Right cardiac atrium (tissue), 5 donors: ENCODE results near the gene SLC39A3. TPM values are rescaled to one million over a fixed set of nuclear protein-coding genes. Genes with fewer than 3 reads are reported as not detected.

Source experiments
- ATAC-seq, 2 donors: fragments of 200-7000 bp; cut with Tn5 transposase; one replicate each; pipeline versions ENCODE4 v1.8.0 to v1.9.1; 2020; ENCODE audit warnings: moderate library complexity in 2 of 2, mild to moderate bottlenecking in 1 of 2
- DNase-seq, 3 donors: peaks; one replicate each; pipeline ENCODE4 v3.0.0-alpha.2; 2020
- H3K27ac ChIP-seq: one replicate; pipeline ENCODE4 v1.5.1; 2013; ENCODE audit warnings: mild to moderate bottlenecking, low read length, control low read depth, moderate library complexity
- H3K27me3 ChIP-seq: one replicate; pipeline ENCODE4 v1.6.1; 2013; ENCODE audit not compliant: control insufficient read depth, insufficient read depth
- H3K4me1 ChIP-seq: one replicate; pipeline ENCODE4 v1.6.1; 2013; ENCODE audit warnings: low read length; ENCODE audit not compliant: control insufficient read depth, insufficient read depth
- H3K4me3 ChIP-seq: one replicate; pipeline ENCODE4 v1.5.1; 2013; ENCODE audit warnings: low read length, control low read depth
- H3K9me3 ChIP-seq: one replicate; pipeline ENCODE4 v1.6.1; 2013; ENCODE audit warnings: low read length; ENCODE audit not compliant: control insufficient read depth
- WGBS: extraction: QIAGEN DNeasy Blood & Tissue Kit; methylation state at CpG from one replicate; pipeline ENCODE4 v1.1.7; 2013; 5-methylcytosine and 5-hydroxymethylcytosine counted together
- intact Hi-C, 4 donors: fragments of 100-400 bp; cut with DNase I; formaldehyde crosslinking; loops; one replicate each; pipeline versions ENCODE4 v1.11.0 to v1.14.0; 2022 to 2023
- polyA plus RNA-seq: library from polyadenylated mRNA; stranded (reverse); fragments of 200-250 nt; gene quantifications from one replicate; pipeline ENCODE4 v1.2.3, GENCODE V29; 2013
- total RNA-seq, 4 donors: library from RNA; stranded (reverse); fragmentation: NEBNext Ultra II Directional; extraction: Animal tissue kit (Norgen Biotek cat#: 25700); gene quantifications; one replicate each; pipeline ENCODE4 v1.2.1, GENCODE V29; 2021
- donor health status: healthy with polysubstance abuse.
- donor health status: DM: no; HTN: yes; CAD: no.
- donor health status: DM: no; HTN: no; CAD: no.
- donor health status: DM: no; HTN: yes; CAD: no; lungs with severe emphysema.
- donor health status: DM: yes; HTN: yes; CAD: no.

SLC39A3 gene
- total and polyA plus RNA-seq, 5 donors, result 19.9 to 29.3 (median 23.6) TPM

DNA sequence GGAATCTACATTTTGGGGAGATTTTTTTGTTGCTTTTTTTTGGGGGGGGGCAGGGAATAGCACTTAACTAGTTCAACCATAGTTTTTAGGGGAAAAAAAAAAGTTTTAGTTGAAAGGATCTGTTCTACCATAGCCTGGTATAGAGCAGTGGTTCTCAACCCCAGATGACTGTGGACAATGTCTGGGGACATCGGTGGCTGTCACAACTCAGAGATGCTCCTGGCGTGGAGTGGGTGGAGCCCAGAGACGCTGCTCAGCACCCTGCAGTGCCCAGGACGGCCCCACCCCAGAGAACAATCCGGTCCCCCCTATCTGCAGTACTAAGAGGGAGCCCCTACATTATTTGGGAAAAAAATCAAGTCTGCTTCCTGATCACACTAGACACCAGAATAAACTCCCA lies 45.6 kb downstream of the SLC39A3 start:
- WGBS, result 54% methylated on average over 5 of the region's 5 CpGs
- ATAC-seq (peak in 1 of 2 donors; percentile 36), DNase-seq (no peak)
- Histone ChIP-seq H3K9me3 (no peaks in the 10 kb centered on the region), H3K27me3 (no peaks in the 10 kb centered on the region), H3K4me3 (no peak overlapping the region), H3K27ac (peak overlapping the region; percentile 10), H3K4me1 (peaks cover 2% of the 10 kb centered on the region)
- intact Hi-C loops, result no loop called here

- no peak overlapping the region for H3K4me3 ChIP-seq
- peak overlapping the region; percentile 51 for H3K27ac ChIP-seq
- H3K27me3 ChIP-seq, result no peaks in the 10 kb centered on the region
- 36% methylated on average over 12 of the region's 12 CpGs for WGBS
- intact Hi-C loops, result no loop called here
- H3K4me1 ChIP-seq, result peaks cover 2% of the 10 kb centered on the region
- no peak for DNase-seq
- no peaks in the 10 kb centered on the region for H3K9me3 ChIP-seq
- peak in 1 of 2 donors; percentile 35 for ATAC-seq
These were observed 46.2 kb downstream of the SLC39A3 start for GRCh38 chr19:2693492-2694160.

DNA sequence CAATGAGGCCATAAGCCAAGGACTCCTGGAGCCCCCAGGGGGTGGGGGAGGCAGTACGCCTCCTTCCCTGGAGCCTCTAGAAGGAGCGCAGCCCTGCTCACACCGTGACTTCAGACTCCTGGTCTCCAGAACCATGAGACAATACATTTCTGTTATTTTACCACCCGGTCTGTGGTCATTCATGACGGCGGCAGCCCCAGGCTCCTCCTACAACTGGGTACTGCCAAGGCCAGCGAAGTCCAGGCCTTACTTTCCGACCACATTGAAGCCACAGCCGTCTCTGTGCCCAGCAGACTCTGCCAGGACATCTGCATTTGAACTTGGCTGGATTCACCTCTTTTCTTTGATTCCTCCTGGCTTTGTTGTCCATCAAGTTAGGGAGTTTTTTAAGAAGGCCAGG lies 47.9 kb downstream of the SLC39A3 start:
- Histone ChIP-seq H3K4me3 (no peak overlapping the region), H3K27me3 (no peaks in the 10 kb centered on the region), H3K4me1 (peaks cover 2% of the 10 kb centered on the region), H3K27ac (no peak overlapping the region), H3K9me3 (no peaks in the 10 kb centered on the region)
- intact Hi-C loops, result no loop called here
- no peak for DNase-seq
- no peak for ATAC-seq
- WGBS, result 87% methylated on average over 9 of the region's 9 CpGs

GRCh38 chr19:2690856-2691255 lies 49.0 kb downstream of the SLC39A3 start:
- intact Hi-C loops, result no loop called here
- no peak for ATAC-seq
- WGBS, result 89% methylated on average over 11 of the region's 11 CpGs

DNA sequence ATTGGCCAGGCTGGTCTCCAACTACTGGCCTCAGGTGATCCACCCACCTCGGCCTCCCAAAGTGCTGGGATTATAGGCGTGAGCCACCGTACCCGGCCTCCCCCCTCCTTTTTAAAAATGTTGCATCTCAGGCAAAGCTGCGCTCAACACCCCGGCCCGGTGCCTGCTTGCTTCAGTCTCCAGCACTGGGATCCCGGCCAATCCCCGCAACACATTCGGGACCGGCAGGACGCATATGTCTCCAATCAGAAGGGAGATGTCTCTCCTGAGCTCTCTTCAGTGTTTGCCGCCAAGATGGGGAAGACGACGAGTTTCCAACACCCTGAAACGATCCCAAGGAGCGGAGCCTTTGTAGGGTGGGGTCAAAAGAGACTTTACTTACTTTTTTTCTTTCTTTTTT lies 53.5 kb downstream of the SLC39A3 start:
- H3K27me3 ChIP-seq, result no peaks in the 10 kb centered on the region
- intact Hi-C loops, result no loop called here
- H3K9me3 ChIP-seq, result no peaks in the 10 kb centered on the region
- no peak for ATAC-seq
- DNase-seq, result no peak
- H3K4me3 ChIP-seq, result no peak overlapping the region
- no peak overlapping the region for H3K27ac ChIP-seq
- 85% methylated on average over 17 of the region's 17 CpGs for WGBS
- H3K4me1 ChIP-seq, result no peaks in the 10 kb centered on the region

More at GRCh38 chr19:2690856-2691255, 49.0 kb downstream of the SLC39A3 start:
- DNase-seq, result no peak
- Histone ChIP-seq H3K27me3 (no peaks in the 10 kb centered on the region), H3K4me1 (peaks cover 2% of the 10 kb centered on the region), H3K9me3 (no peaks in the 10 kb centered on the region), H3K4me3 (no peak overlapping the region), H3K27ac (no peak overlapping the region)

DNA sequence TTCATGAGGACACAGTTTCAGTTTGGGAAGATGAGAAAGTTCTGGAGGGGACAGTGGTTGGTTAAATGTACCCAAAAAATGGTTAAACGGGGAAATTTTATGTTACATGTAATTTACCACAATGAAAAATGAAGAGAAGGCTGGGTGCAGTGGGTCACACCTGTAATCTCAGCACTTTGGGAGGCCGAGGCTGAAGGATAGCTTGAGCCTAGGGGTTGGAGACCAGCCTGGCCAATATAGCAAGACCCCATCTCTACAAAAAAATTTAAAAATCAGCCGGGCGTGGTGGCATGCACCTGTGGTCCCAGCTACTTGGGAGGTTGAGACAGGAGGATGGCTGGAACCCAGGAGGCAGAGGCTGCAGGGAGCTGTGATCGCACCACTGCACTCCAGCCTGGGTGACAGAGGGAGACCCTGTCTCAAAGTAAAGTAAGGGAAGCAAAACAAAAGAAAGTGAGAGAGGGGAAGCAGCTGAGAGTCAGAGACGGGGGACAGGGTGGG lies 54.6 kb downstream of the SLC39A3 start:
- Histone ChIP-seq H3K27me3 (no peaks in the 10 kb centered on the region), H3K4me1 (no peaks in the 10 kb centered on the region), H3K27ac (peak overlapping the region; percentile 88), H3K9me3 (no peaks in the 10 kb centered on the region), H3K4me3 (no peak overlapping the region)
- no peak for ATAC-seq
- 88% methylated on average over 6 of the region's 6 CpGs for WGBS
- DNase-seq, result no peak
- intact Hi-C loops, result no loop called here

DNA sequence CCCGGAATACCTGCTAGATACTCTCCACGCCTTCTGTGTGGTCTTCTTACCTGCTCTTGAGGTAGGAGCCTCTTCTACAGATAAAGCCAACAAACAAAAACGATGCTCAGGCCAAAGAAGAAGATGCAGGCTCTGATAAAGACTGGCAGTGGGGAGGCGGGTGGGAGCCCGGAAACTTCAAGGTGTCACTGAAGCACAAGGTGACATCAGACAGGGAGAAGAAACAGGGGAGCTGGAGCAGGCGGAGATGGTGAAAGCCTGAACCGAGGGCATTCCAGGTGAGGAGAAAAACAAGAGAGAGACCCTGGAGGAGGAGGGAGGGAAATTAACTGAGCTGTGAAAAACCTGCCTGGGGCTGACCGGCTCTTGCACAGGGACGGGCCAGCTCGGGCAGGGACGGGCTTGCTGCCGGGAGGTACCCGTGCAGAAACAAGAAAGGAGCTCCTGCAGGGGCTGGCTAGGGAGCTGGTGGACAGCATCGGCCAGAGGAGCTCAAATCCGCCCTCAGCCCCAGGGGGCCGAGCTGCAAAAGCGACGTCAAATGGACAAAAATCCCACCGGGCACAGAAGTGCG lies 56.3 kb downstream of the SLC39A3 start:
- WGBS, result 78% methylated on average over 20 of the region's 20 CpGs

More for the DNA sequence above, 56.3 kb downstream of the SLC39A3 start:
- Histone ChIP-seq H3K27ac (no peak overlapping the region), H3K27me3 (no peaks in the 10 kb centered on the region), H3K4me1 (no peaks in the 10 kb centered on the region), H3K9me3 (no peaks in the 10 kb centered on the region), H3K4me3 (no peak overlapping the region)
- intact Hi-C loops, result no loop called here
- ATAC-seq (no peak), DNase-seq (no peak)

Other genes starting within 250 kb of the SLC39A3 start
- gene GNG7, start 37.3 kb downstream of the SLC39A3 start, total RNA-seq, result 10 to 100 TPM; 40.2 to 58.2 (median 48.6) TPM
- 25.4 TPM for gene GNG7, start 37.3 kb downstream of the SLC39A3 start, polyA plus RNA-seq
- gene DIRAS1, start 18.6 kb downstream of the SLC39A3 start, total RNA-seq, result 100 to 1,000 TPM; 160 to 176 (median 172) TPM
- 155 TPM for gene DIRAS1, start 18.6 kb downstream of the SLC39A3 start, polyA plus RNA-seq
- 10 to 100 TPM; 53.6 to 84.2 (median 64.6) TPM for gene SGTA, start 43.3 kb upstream of the SLC39A3 start, total RNA-seq
- gene SGTA, start 43.3 kb upstream of the SLC39A3 start, polyA plus RNA-seq, result 86.5 TPM
- 10 to 100 TPM; 41.4 to 69.4 (median 54.1) TPM for gene THOP1, start 45.5 kb upstream of the SLC39A3 start, total RNA-seq
- gene THOP1, start 45.5 kb upstream of the SLC39A3 start, polyA plus RNA-seq, result 64.0 TPM
- 1 to 10 TPM; 4.7 to 6.7 (median 6.3) TPM for gene ZNF554, start 79.9 kb upstream of the SLC39A3 start, total RNA-seq
- gene ZNF554, start 79.9 kb upstream of the SLC39A3 start, polyA plus RNA-seq, result 4.7 TPM
- gene ZNF555, start 101.5 kb upstream of the SLC39A3 start, total RNA-seq, result 10 to 100 TPM in 2 of 4 donors, 1 to 10 TPM in 2; 8.8 to 15.7 (median 9.6) TPM
- 3.4 TPM for gene ZNF555, start 101.5 kb upstream of the SLC39A3 start, polyA plus RNA-seq
- gene ZNF556, start 127.3 kb upstream of the SLC39A3 start, total RNA-seq, result under 1 TPM in 1 of 4 donors, not detected in 3; 0.25 TPM
- not detected for gene ZNF556, start 127.3 kb upstream of the SLC39A3 start, polyA plus RNA-seq
- 1 to 10 TPM; 1.9 to 3.1 (median 2.4) TPM for gene ZNF57, start 160.9 kb upstream of the SLC39A3 start, total RNA-seq
- gene ZNF57, start 160.9 kb upstream of the SLC39A3 start, polyA plus RNA-seq, result 1.9 TPM
- gene ZNF77, start 205.0 kb upstream of the SLC39A3 start, total RNA-seq, result 1 to 10 TPM; 2.1 to 4.0 (median 2.9) TPM
- gene ZNF77, start 205.0 kb upstream of the SLC39A3 start, polyA plus RNA-seq, result 2.1 TPM
- gene TLE6, start 237.5 kb upstream of the SLC39A3 start, total RNA-seq, result 1 to 10 TPM in 2 of 4 donors, under 1 TPM in 2; 0.28 to 2.2 (median 1.2) TPM
- 2.1 TPM for gene TLE6, start 237.5 kb upstream of the SLC39A3 start, polyA plus RNA-seq